ENCODE measurements around the gene POLR2A.

- TF ChIP-seq CTCF (IDR thresholded peaks at IDR 0.05), result no peak
- TF ChIP-seq POLR2A (IDR thresholded peaks at IDR 0.05), result no peak
Measured at GRCh38 chr17:7465597-7466275, 18.4 kb upstream of the POLR2A start.

Data from uterus (tissue), 2 donors.